GM18867 (cell line): ENCODE data around the gene XPO4.
"Not testable (repeated sequence)": the region's sequence is repeated elsewhere in the genome, so short reads cannot be mapped to it uniquely, and the experiment has no call there.

ENCODE experiments used
- ATAC-seq: cut with Tn5 transposase; IDR thresholded peaks from one replicate; pipeline ENCODE4 v1.9.1; 2021; ENCODE audit warnings: mild to moderate bottlenecking, moderate library complexity; ENCODE audit not compliant: unreplicated experiment

XPO4 gene

DNA sequence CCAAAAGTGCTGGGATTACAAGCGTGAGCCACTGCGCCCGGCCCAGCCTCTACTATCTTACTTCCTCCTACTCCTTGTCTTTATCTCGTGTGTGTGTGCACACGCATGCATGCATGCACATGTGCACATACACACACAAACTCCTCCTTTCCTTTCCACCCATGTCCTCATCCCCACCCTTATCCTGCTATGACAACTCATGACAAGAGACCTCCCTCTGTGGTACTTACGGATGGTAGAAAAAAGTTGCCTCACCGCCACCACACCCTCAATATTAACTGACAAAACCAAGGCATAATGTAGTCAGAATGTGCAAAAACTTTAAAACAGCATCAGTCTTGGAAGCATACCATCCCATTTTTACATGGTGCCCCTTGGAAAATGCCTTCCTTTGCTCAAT is 112.9 kb downstream of the XPO4 start:
- ATAC-seq, result no peak

- no peak for ATAC-seq
Observed at GRCh38 chr13:20788312-20788711, 114.2 kb downstream of the XPO4 start.

DNA sequence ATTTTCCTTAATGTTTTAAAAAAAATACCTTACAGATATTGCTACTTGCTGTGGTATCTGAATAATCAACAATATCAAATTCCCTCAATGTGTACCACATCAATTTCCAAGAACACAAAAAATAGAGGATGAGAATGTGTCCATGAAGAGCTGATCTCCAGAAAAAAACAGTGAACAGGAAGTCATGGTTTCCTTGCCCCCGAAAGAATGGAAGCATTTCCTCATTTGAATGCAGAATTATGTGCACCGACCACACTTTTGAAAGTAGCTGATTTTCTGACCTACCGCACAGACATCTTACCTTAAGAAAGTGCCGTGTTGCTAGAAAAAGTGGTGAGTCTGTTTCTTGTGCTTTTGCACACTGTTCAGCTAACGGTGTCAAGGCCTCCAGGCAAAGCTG is 115.4 kb downstream of the XPO4 start:
- no peak for ATAC-seq

DNA sequence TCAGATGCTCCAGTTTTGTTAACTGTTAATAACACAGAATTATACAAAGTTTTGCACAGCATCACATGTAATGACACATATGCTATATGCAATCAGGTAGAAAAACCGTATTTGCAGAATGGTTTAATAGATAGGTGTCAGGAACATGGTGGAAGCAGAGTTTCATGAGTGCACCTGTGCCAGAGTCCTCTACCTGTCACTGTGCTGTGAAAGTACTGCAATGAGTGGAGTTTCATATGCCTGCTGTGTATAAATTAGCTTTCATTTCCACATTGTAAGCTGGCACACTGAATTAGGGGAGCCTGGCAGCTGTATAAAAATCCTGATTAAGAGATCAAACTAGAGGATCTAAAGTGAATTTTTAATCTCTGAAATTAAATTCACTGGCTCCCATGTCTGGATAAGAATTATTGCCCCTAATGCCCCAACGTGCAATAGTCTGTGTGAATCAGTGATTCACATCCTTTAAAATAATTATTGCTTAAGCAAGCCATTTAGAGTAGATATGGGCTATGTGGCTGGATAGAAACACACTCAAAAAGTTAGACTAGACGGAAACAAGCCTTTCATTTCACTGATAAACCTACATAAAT is 120.3 kb downstream of the XPO4 start:
- ATAC-seq, result peak; percentile 94

DNA sequence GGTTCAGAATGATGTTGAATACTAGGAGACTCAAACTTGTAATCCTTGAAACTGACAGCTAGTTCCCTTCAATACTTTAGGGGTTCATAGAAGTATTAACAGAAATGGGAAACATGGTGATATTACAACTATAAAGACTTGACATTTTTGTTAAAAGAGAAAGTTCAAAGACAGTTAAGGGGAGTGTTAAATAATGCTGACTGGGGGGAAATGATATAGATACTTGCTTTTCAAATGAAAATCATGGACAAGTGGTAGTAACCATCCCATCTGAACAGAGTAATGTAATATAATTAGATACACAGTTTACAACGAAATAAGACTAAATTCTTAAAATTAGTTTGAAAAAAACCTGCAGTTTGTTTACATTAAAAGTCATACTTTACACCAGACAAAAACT is 122.2 kb downstream of the XPO4 start:
- ATAC-seq, result no peak

DNA sequence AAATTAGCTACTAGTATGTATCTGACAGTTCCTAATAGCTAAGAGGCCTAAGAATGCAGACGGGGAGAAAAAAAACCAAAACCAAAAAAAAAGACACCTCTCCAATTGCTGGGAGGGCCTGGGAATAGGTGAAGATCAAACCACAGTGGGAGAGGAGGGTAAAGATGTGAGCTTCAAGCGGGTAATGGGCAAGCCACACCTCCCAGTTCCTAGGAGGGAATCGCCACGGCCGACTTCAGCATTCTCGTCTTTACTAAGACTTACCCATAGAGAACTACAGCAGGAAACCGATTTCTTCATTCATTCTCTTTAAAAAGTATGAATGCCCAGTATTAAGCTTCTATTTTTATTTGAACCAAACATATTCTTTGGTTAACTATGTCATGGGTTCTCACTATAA is 123.1 kb downstream of the XPO4 start:
- no peak for ATAC-seq

- no peak for ATAC-seq
Observed at GRCh38 chr13:20778311-20778710, 124.2 kb downstream of the XPO4 start.

DNA sequence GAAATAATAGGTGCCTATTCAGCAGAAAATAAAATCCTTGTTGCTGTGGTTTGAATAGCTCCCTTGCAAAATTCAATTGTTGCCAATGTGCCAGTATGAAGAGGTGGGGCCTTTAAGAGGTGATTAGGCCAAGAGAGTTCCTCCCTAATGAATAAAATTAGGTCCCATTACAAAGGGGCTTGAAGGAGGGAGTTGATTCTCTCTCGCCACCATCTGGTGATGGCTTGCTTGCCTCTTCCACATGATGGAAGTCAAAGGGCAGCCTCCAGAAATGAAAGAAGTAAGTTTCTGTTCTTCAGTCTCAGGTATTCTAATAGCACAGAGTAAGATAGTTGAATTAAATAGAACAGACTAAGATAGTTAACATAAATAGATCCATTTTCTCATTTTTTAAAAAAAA is 125.8 kb downstream of the XPO4 start:
- ATAC-seq, result no peak

- ATAC-seq, result no peak
Observed at GRCh38 chr13:20775961-20776360, 126.6 kb downstream of the XPO4 start.

- no peak for ATAC-seq
Observed at GRCh38 chr13:20774746-20775145, 127.8 kb downstream of the XPO4 start.

DNA sequence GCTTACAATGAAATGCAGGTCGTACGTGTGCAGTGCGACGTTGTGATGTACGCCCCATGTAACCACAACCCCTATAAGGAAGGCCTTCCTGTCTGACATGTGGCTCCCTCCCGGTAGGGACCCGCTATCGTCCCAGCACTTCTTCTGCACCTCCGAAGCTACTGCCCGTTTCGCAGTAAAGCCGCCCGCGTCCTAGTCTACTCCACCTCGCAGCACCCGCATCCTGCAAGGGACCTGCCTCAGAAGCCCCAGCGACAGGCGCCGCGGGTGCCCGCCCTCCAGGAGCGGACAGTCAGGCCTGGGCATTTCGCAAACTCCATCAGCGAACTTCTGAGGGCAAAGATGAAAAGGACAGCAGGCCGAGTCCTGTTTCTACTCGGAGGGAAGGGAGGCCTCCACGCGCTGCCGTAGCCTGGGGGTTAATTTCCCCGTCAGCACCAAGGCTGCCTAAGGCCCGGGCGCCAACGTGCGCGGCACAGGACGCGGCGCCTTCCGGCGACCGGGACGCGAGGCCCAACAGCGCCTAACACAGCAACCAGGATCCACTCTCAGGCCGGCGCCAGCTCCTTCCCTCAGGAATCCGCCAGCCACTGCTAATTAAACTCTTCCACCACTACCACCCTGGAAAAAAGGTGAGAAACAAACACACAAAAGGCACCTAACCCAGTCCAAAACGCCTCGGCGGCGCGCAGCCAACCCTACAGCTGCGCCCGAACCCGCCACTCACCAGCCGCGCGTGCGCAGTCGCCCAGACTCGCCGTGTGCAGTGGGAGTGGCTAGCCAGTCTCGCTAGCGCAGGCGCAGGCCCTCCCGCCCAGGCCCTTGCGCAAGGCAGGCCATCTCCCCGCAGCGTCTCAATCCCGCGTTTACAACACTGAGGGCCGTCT is 129.1 kb downstream of the XPO4 start, which contains the start of gene EEF1AKMT1:
Gene EEF1AKMT1 (minus strand): TSS at position 768 of the 887 bp plus-strand sequence. CDS start 16,363 bp downstream, outside the sequence.
- ATAC-seq, result peak; percentile 83

GRCh38 chr13:20772401-20773131 is 130.0 kb downstream of the XPO4 start:
- ATAC-seq, result no peak

GRCh38 chr13:20769834-20770233 is 132.7 kb downstream of the XPO4 start:
- ATAC-seq, result no peak

GRCh38 chr13:20769091-20769490 is 133.5 kb downstream of the XPO4 start:
- no peak for ATAC-seq

DNA sequence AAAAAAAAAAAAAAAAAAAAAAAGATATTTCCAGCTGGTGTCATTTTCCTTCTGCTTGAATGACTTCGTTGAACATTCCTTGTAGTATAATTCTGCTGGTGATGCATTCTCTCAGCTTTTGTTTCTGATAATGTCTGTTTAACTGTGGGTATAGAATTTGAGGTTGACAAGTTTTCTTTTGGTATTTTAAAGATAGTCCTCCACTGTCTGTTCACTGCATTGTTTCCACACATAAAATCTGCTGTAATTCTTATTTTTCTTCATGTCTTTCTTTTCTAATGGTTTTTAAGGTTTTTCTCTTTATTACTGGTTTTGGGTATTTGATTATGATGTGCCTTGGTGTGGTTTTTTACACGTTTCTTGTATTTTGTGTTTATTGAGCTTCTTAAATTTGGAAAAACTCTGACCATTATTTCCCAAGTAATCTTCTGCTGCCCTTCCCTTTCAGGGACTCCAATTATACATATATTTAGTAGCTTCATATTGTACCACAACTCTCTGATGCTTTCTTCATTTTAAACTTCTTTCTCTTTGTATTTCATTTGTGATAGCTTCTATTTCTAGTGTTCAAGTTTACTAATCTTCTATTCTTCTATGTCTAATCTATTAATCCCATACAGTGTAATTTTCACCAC is 135.1 kb downstream of the XPO4 start:
- no peak for ATAC-seq

DNA sequence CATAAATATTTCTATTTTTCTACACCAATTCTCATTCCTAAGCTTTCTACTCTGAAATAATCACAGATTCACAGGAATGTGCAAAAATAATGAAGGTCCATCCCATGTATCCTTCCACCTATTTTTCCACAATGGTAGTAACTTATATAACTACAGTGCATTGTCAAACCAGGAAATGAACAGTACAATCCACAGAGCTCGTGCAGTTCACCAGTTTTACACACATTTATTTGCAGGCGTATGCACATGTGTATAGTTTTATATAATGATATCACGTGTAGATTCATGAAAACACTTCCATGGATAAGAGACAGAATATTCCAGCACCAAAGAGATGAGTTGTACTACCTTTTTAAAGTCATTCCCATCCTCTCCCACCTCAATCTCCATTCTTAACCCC is 141.7 kb downstream of the XPO4 start:
- ATAC-seq, result no peak

DNA sequence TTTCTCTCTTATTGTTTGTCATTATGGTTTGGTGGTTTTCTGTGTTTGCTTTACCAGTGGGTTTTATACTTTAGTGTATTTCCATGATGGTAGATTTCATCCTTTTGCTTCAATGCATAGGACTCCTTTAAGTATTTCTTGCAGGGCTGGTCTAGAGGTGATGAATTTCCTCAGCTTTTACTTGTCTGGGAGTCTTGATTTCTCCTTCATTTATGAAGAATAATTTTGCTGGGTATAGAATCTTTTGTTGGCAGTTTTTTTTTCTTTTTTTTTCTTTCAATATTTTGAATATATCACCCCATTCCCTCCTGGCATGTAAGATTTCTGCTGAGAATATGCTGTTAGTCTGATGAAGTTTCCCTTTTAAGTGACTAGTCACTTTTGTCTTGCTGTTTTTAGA is 148.5 kb downstream of the XPO4 start:
- no peak for ATAC-seq

GRCh38 chr13:20749377-20749776 is 153.2 kb downstream of the XPO4 start:
- no peak for ATAC-seq

DNA sequence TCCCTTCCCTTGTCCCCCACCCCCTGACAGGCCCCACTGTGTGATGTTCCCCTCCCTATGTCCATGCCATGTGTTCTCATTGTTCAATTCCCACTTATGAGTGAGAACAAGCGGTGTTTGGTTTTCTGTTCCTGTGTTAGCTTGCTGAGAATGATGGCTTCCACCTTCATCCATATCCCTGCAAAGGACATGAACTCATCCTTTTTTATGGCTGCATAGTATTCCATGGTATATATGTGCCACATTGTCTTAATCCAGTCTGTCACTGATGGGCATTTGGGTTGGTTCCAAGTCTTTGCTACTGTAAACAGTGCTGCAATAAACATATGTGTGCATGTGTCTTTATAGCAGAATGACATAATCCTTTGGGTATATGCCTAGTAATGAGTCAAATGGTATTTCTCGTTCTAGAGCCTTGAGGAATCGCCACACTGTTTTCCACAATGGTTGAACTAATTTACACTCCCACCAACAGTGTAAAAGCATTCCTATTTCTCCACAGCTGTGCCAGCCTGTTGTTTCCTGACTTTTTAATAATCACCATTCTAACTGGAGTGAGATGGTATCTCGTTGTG is 158.6 kb downstream of the XPO4 start:
- ATAC-seq, result not testable (repeated sequence)

DNA sequence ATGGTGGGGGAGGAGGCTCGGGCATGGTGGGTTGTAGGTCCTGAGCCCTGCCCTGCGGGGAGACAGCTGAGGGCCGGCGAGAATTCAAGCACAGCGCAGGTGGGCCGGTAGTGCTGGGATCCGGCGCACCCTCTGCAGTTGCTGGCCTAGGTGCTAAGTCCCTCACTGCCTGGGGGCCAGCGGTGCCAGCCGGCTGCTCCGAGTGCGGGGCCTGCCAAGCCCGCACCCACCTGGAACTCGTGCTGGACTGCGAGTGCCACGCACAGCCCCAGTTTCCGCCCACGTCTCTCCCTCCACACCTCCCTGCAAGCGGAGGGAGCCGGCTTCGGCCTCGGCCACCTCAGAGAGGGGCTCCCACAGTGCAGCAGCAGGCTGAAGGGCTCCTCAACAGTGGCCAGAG is 162.5 kb downstream of the XPO4 start:
- ATAC-seq, result no peak

DNA sequence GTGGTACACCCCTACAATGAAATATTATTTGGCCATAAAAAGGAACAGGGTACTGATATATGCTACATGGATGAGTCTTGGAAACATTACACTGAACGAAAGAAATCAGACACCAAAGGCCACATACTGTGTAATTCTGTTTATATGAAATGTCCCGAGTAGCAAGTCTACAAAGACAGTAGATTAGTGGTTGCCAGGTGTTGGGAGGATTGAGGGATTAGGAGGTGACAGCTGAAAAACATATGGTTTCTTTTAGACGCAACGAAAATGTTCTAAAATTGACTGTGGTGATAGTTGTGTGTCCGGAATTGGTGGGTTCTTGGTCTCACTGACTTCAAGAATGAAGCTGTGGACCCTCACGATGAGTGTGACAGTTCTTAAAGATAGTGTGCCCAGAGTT is 163.9 kb downstream of the XPO4 start:
- no peak for ATAC-seq
